Keratinocyte (primary cell): ENCODE results near the gene GLTP. TPM values are rescaled to one million over a fixed set of nuclear protein-coding genes. Genes with fewer than 3 reads are reported as not detected.

Experiments used
- DNase-seq: peaks from one replicate; pipeline ENCODE4 v3.0.0-alpha.2; 2011; ENCODE audit warnings: low read depth, missing footprints, low spot score
- FAIRE-seq: peaks from 2 replicates; lab custom pipeline; 2011; peaks lifted over from hg19 to GRCh38; lab: Jason Lieb, UNC
- H2AFZ ChIP-seq: 2 replicates; pipeline ENCODE4 v1.6.0; 2012; ENCODE audit warnings: low read length, control low read depth, inconsistent platforms; ENCODE audit not compliant: control insufficient read depth
- H3K27ac ChIP-seq: 2 replicates; pipeline ENCODE4 v1.5.1; 2011; ENCODE audit warnings: low read length; ENCODE audit not compliant: control insufficient read depth, insufficient read depth
- H3K27me3 ChIP-seq: 3 replicates; pipeline ENCODE4 v1.6.0; 2011; ENCODE audit warnings: low read length; ENCODE audit not compliant: control insufficient read depth, insufficient read depth; ENCODE audit errors: extremely low read depth
- H3K36me3 ChIP-seq, 2 experiments: 2 replicates in 1 of 2; 3 replicates in 1 of 2; pipeline ENCODE4 v1.5.1; 2011; ENCODE audit warnings: low read length in 2 of 2, mild to moderate bottlenecking in 1 of 2; ENCODE audit not compliant: control insufficient read depth in 2 of 2, insufficient read depth in 2 of 2; ENCODE audit errors: extremely low read depth in 1 of 2
- H3K4me1 ChIP-seq: 3 replicates; pipeline ENCODE4 v1.5.1; 2011; ENCODE audit warnings: low read length; ENCODE audit not compliant: control insufficient read depth, insufficient read depth; ENCODE audit errors: extremely low read depth
- H3K4me2 ChIP-seq: 3 replicates; pipeline ENCODE4 v1.6.0; 2011; ENCODE audit warnings: low read depth, low read length; ENCODE audit not compliant: control insufficient read depth, insufficient read depth; ENCODE audit errors: extremely low read depth
- H3K4me3 ChIP-seq, 3 experiments: fragments of 200-600 bp in 1 of 3; sonication (generic) in 1 of 3; 2 replicates in 2 of 3; 3 replicates in 1 of 3; pipeline ENCODE4 v1.5.1; 2011 to 2016; ENCODE audit warnings: low read length in 3 of 3, mild to moderate bottlenecking in 3 of 3, control low read depth in 2 of 3, inconsistent platforms in 1 of 3, low read depth in 1 of 3, mixed read lengths in 1 of 3, mixed run types in 1 of 3, moderate library complexity in 1 of 3; ENCODE audit not compliant: control insufficient read depth in 2 of 3, insufficient read depth in 2 of 3; ENCODE audit errors: extremely low read depth in 1 of 3
- H3K79me2 ChIP-seq: 2 replicates; pipeline ENCODE4 v1.6.0; 2012; ENCODE audit warnings: low read length; ENCODE audit not compliant: control insufficient read depth, insufficient read depth
- H3K9ac ChIP-seq: 3 replicates; pipeline ENCODE4 v1.6.0; 2011; ENCODE audit warnings: low read length; ENCODE audit not compliant: control insufficient read depth, insufficient read depth; ENCODE audit errors: extremely low read depth
- H3K9me1 ChIP-seq: 3 replicates; pipeline ENCODE4 v1.6.0; 2011; ENCODE audit warnings: low read length; ENCODE audit not compliant: control insufficient read depth, insufficient read depth; ENCODE audit errors: extremely low read depth
- H3K9me3 ChIP-seq: 2 replicates; pipeline ENCODE4 v1.5.1; 2012; ENCODE audit warnings: low read depth, low read length; ENCODE audit not compliant: control insufficient read depth
- H4K20me1 ChIP-seq: 3 replicates; pipeline ENCODE4 v1.6.0; 2011; ENCODE audit warnings: low read length; ENCODE audit not compliant: control insufficient read depth, insufficient read depth; ENCODE audit errors: extremely low read depth
- EZH2 ChIP-seq: IDR thresholded peaks from one replicate; pipeline ENCODE4 v1.6.1; 2012; ENCODE audit warnings: inconsistent platforms, mild to moderate bottlenecking, low read length, moderate library complexity
- dilution Hi-C: fragments of 300-500 bp; cut with MboI; formaldehyde crosslinking; loops from one replicate; pipeline ENCODE4 v1.7.0; 2020; ENCODE audit warnings: low sequenced_read_pairs; ENCODE audit not compliant: extremely low pct_ligation_motif_present
- polyA plus RNA-seq, 5 experiments: library from polyadenylated mRNA; depleted of rRNA in 3 of 5; stranded (reverse) in 3 of 5; stranded (forward) in 1 of 5; unstranded in 1 of 5; fragments of >200 nt; gene quantifications; 1 replicate in 1 of 5; 2 replicates in 3 of 5; 3 replicates in 1 of 5; pipeline versions ENCODE4 v1.2.1 to v1.2.3, GENCODE V29; 2011 to 2012; ENCODE audit warnings: missing spikeins in 2 of 5, low read depth in 1 of 5, low replicate concordance in 1 of 5
- TF ChIP-seq, protein P1 (sequence below), 3 experiments: IDR thresholded peaks in 1 of 3; conservative IDR thresholded peaks in 1 of 3; optimal IDR thresholded peaks in 1 of 3; 2 replicates in 2 of 3; 3 replicates in 1 of 3; pipeline versions ENCODE3 to v1.5.1; 2011; ENCODE audit warnings: low read length in 3 of 3, mild to moderate bottlenecking in 3 of 3, moderate library complexity in 2 of 3, control low read depth in 1 of 3, inconsistent platforms in 1 of 3; ENCODE audit not compliant: insufficient read depth in 2 of 3; ENCODE audit errors: extremely low read depth in 1 of 3

GLTP gene
- polyA plus RNA-seq, 1 donor (not counting 4 experiments of a cell fraction or from before 2014, with no cell fraction given): 54.6 TPM

DNA sequence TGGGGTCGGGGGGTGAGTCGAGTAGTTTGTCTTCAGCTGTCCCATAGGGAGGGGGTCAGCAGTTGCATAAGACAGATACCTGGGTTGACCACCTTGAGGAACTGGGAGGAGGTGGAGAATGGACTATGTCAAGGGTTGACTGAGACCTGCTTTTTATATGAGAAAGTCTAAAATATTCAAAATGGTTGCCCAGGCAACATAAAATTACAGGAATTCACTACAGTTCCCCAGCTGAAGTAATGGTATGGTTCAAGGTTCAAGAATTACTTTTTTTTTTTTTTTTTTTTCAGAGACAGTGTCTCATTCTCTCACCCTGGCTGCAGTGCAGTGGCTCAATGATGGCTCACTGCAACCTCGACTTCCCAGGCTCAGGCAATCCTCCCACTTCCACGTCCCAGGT, 14.6 kb upstream of the GLTP start:
- Histone ChIP-seq H4K20me1 (no peaks in the 10 kb centered on the region), H2AFZ (no peak overlapping the region), H3K9me3 (no peaks in the 10 kb centered on the region), H3K27ac (no peak overlapping the region), H3K9ac (no peak overlapping the region), H3K4me2 (no peak overlapping the region), H3K79me2 (peaks cover 4% of the 10 kb centered on the region), H3K4me1 (peaks cover 14% of the 10 kb centered on the region), H3K4me3 (no peak overlapping the region), H3K36me3 (no peaks in the 10 kb centered on the region), H3K9me1 (no peaks in the 10 kb centered on the region), H3K27me3 (no peaks in the 10 kb centered on the region)
- no peak for DNase-seq
- dilution Hi-C loops: no loop called here
- FAIRE-seq: no peak
- TF ChIP-seq, protein P1, sequence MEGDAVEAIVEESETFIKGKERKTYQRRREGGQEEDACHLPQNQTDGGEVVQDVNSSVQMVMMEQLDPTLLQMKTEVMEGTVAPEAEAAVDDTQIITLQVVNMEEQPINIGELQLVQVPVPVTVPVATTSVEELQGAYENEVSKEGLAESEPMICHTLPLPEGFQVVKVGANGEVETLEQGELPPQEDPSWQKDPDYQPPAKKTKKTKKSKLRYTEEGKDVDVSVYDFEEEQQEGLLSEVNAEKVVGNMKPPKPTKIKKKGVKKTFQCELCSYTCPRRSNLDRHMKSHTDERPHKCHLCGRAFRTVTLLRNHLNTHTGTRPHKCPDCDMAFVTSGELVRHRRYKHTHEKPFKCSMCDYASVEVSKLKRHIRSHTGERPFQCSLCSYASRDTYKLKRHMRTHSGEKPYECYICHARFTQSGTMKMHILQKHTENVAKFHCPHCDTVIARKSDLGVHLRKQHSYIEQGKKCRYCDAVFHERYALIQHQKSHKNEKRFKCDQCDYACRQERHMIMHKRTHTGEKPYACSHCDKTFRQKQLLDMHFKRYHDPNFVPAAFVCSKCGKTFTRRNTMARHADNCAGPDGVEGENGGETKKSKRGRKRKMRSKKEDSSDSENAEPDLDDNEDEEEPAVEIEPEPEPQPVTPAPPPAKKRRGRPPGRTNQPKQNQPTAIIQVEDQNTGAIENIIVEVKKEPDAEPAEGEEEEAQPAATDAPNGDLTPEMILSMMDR (optimal IDR thresholded peaks at IDR 0.05 in 1 of 3, IDR thresholded peaks at IDR 0.05 in 1 of 3, conservative IDR thresholded peaks at IDR 0.05 in 1 of 3; ENCODE audit: extremely low read depth in 1 of 3, insufficient read depth in 2 of 3, low read length in 3 of 3): no peak
- TF ChIP-seq EZH2: no peak

DNA sequence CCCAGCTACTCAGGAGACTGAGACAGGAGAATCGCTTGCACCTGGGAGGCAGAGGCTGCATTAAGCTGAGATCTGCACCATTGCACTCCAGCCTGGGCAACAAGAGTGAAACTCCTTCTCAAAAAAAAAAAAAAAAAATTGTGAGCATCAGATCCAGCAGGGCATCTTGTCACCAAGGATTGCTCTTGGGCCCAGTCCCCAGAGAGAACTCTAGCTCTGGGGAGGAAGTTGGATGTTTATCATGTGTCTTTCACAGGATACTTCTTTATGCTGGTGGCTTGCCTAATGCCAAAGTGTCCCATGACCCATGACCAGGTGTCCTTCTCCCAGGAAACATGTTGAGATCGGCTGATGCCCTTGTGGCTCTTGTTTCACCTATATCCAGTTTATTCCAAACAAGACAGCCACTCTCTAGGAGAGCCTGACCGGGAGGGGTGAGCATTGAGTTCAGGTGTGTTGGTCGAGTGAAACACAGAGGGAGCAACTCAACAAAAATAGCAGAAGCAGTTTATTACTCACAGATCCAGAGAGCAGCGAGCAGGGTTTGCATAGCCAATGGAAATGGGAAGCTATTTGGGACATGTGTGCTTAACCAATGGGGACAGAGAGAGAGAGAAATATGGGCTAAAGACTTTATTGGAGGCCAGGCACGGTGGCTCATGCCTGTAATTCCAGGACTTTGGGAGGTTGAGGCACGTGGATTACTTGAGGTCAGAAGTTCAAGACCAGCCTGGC, 13.1 kb upstream of the GLTP start:
- DNase-seq (no peak), FAIRE-seq (no peak)
- no peak overlapping the region for H3K27ac ChIP-seq
- no peaks in the 10 kb centered on the region for H3K9me1 ChIP-seq
- H3K27me3 ChIP-seq: no peaks in the 10 kb centered on the region
- TF ChIP-seq EZH2: no peak
- H3K9ac ChIP-seq: no peak overlapping the region
- peaks cover 21% of the 10 kb centered on the region for H3K4me1 ChIP-seq
- H3K79me2 ChIP-seq: no peaks in the 10 kb centered on the region
- dilution Hi-C loops: no loop called here
- no peaks in the 10 kb centered on the region for H3K9me3 ChIP-seq
- no peaks in the 10 kb centered on the region for H4K20me1 ChIP-seq
- no peak overlapping the region for H2AFZ ChIP-seq
- H3K4me2 ChIP-seq: no peak overlapping the region
- H3K4me3 ChIP-seq: no peak overlapping the region
- H3K36me3 ChIP-seq: no peaks in the 10 kb centered on the region
